MCF 10A (cell line): ENCODE measurements around the gene DDX23. TPM values are rescaled to one million over a fixed set of nuclear protein-coding genes. Genes with fewer than 3 reads are reported as not detected.
A peak's percentile ranks its signal among the peaks of the same experiment; 100 is the strongest.

Experiments used
- BruUV-seq: library from RNA; stranded (reverse); fragments of 400-500 nt; replicated peaks from 2 replicates; lab custom pipeline; 2021; lab: Mats Ljungman, UMichigan
- CTCF ChIA-PET: fragments of 300-600 bp; sonication (Branson Sonifier 250); formaldehyde crosslinking; extraction: SDS; loops from one replicate; lab custom pipeline; 2021; ENCODE audit warnings: antibody characterized with exemption, inconsistent platforms; lab: Yijun Ruan, JAX
- POLR2A ChIA-PET: fragments of 300-600, 350-650 bp; sonication (Branson Sonifier 250); formaldehyde crosslinking; extraction: SDS; loops from one replicate; lab custom pipeline; 2020; ENCODE audit warnings: antibody characterized with exemption, inconsistent platforms; lab: Yijun Ruan, JAX
- DNase-seq: peaks from one replicate; pipeline ENCODE4 v3.0.0-alpha.2; 2018; ENCODE audit not compliant: unreplicated experiment
- H3K27ac Mint-ChIP-seq: one replicate; pipeline ENCODE4 v1.8.0; 2022; ENCODE audit warnings: mild to moderate bottlenecking, low read depth, mixed read lengths; ENCODE audit not compliant: unreplicated experiment
- H3K27me3 Mint-ChIP-seq: one replicate; pipeline ENCODE4 v1.8.0; 2022; ENCODE audit warnings: mixed read lengths; ENCODE audit not compliant: insufficient read depth, unreplicated experiment
- H3K36me3 Mint-ChIP-seq: one replicate; pipeline ENCODE4 v1.8.0; 2022; ENCODE audit warnings: mild to moderate bottlenecking, moderate library complexity, mixed read lengths; ENCODE audit not compliant: insufficient read depth, unreplicated experiment
- H3K4me1 Mint-ChIP-seq: one replicate; pipeline ENCODE4 v1.8.0; 2022; ENCODE audit warnings: mixed read lengths; ENCODE audit not compliant: insufficient read depth, unreplicated experiment
- H3K4me3 Mint-ChIP-seq: one replicate; pipeline ENCODE4 v1.8.0; 2022; ENCODE audit warnings: mild to moderate bottlenecking, moderate library complexity, mixed read lengths; ENCODE audit not compliant: unreplicated experiment
- H3K9me3 Mint-ChIP-seq: one replicate; pipeline ENCODE4 v1.8.0; 2022; ENCODE audit warnings: mixed read lengths; ENCODE audit not compliant: unreplicated experiment
- CTCF ChIP-seq: fragments of 200-600 bp; IDR thresholded peaks from one replicate; pipeline ENCODE4 v1.8.0; 2022; ENCODE audit warnings: antibody characterized with exemption, mild to moderate bottlenecking; ENCODE audit not compliant: unreplicated experiment
- intact Hi-C: fragments of 100-400 bp; cut with micrococcal nuclease; formaldehyde crosslinking; loops from 2 replicates; pipeline ENCODE4 v1.14.1; 2022
- total RNA-seq: library from RNA; stranded (reverse); gene quantifications from 2 replicates; pipeline ENCODE4 v1.2.3, GENCODE V29; 2022

The DDX23 gene
- total RNA-seq, 1 experiment from 2014 or later = 88.4 TPM

- peak overlapping the region; percentile 75 for H3K27ac Mint-ChIP-seq
- no peak for DNase-seq
- ChIA-PET POLR2A (interaction anchor here (0.7 to 5.4 kb wide), 6 partner anchors 9 to 59 kb away, joined by 3 to 45 read pairs (median 6); partner anchors contain the start of gene DDX23), CTCF (interaction anchor here (0.5 to 3.7 kb wide), 20 partner anchors 12 to 199 kb away, joined by 3 to 46 read pairs (median 4); partner anchors contain the start of gene ARF3)
- peaks cover 24% of the 10 kb centered on the region for H3K4me1 Mint-ChIP-seq
- intact Hi-C loops = no loop called here
- no TSS peak for BruUV-seq
- H3K4me3 Mint-ChIP-seq = peak overlapping the region; percentile 85
- no peaks in the 10 kb centered on the region for H3K36me3 Mint-ChIP-seq
- H3K9me3 Mint-ChIP-seq = no peaks in the 10 kb centered on the region
- no peaks in the 10 kb centered on the region for H3K27me3 Mint-ChIP-seq
- no peak for TF ChIP-seq CTCF
These were observed 38.3 kb downstream of the DDX23 start for GRCh38 chr12:48813465-48814261.

GRCh38 chr12:48812389-48812788, 39.6 kb downstream of the DDX23 start:
- Mint-ChIP-seq H3K4me1 (peaks cover 14% of the 10 kb centered on the region), H3K4me3 (peak overlapping the region; percentile 21), H3K27me3 (no peaks in the 10 kb centered on the region), H3K36me3 (no peaks in the 10 kb centered on the region), H3K9me3 (no peaks in the 10 kb centered on the region), H3K27ac (peak overlapping the region; percentile 51)
- intact Hi-C loops = no loop called here
- no TSS peak for BruUV-seq
- DNase-seq = no peak
- POLR2A ChIA-PET = no interaction called here
- TF ChIP-seq CTCF = no peak
- CTCF ChIA-PET = interaction anchor here (1.0 to 3.7 kb wide), 2 partner anchors 17 to 58 kb away, joined by 3 to 28 read pairs; no protein-coding TSS in a partner anchor

- no peak for TF ChIP-seq CTCF
- Mint-ChIP-seq H3K9me3 (no peaks in the 10 kb centered on the region), H3K4me3 (no peak overlapping the region), H3K36me3 (no peaks in the 10 kb centered on the region), H3K27me3 (no peaks in the 10 kb centered on the region), H3K4me1 (peaks cover 11% of the 10 kb centered on the region), H3K27ac (peak overlapping the region; percentile 31)
- no peak for DNase-seq
- intact Hi-C loops = no loop called here
- ChIA-PET POLR2A (interaction anchor here (0.6 to 1.5 kb wide), 4 partner anchors 38 to 929 kb away, joined by 3 to 7 read pairs (median 3); partner anchors contain the start of genes DDX23, KANSL2 and TMBIM6), CTCF (interaction anchor here (1.6 to 3.7 kb wide), 2 partner anchors 16 to 59 kb away, joined by 5 to 28 read pairs; no protein-coding TSS in a partner anchor)
- BruUV-seq = no TSS peak
These were observed 40.4 kb downstream of the DDX23 start for GRCh38 chr12:48811437-48812090.
